Measurements from ENCODE around the gene ASIP. TPM values are rescaled to one million over a fixed set of nuclear protein-coding genes. Genes with fewer than 3 reads are reported as not detected.
A peak's percentile ranks its signal among the peaks of the same experiment; 100 is the strongest.
"Not testable (repeated sequence)": the region's sequence is repeated elsewhere in the genome, so short reads cannot be mapped to it uniquely, and the experiment has no call there.

Gene ASIP
- total RNA-seq, 1 donor from 2014 or later, result 1.1 TPM

DNA sequence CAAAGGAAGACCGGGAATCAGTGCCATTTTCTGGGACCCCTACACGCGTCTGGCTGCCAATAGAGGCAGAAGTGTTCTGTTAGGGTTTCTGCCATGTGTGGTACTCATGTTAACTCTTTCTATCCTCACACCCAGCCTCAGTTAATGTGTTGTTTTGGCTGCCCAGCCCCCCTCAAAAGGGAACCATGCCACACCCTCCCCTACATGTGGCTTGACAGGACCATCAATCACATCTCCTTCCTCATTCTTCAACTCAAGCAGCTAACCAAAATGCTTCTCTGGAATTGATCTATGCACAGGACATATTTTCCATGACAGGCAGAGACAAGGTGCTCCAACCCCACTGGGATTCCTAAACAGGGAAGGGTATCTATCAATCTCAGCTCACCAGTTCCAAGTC is 40.0 kb downstream of the ASIP start:
- Mint-ChIP-seq H3K27ac (peak overlapping the region; percentile 89), H3K4me1 (ENCODE audit: unreplicated experiment) (no peaks in the 10 kb centered on the region), H3K27me3 (no peaks in the 10 kb centered on the region), H3K36me3 (peaks cover 61% of the 10 kb centered on the region), H3K4me3 (peak overlapping the region; percentile 16), H3K9me3 (peaks cover 5% of the 10 kb centered on the region)
- no peak for TF ChIP-seq CTCF (conservative IDR thresholded peaks at IDR 0.05)
- DNase-seq (ENCODE audit: extremely low spot score, unreplicated experiment), result no peak

DNA sequence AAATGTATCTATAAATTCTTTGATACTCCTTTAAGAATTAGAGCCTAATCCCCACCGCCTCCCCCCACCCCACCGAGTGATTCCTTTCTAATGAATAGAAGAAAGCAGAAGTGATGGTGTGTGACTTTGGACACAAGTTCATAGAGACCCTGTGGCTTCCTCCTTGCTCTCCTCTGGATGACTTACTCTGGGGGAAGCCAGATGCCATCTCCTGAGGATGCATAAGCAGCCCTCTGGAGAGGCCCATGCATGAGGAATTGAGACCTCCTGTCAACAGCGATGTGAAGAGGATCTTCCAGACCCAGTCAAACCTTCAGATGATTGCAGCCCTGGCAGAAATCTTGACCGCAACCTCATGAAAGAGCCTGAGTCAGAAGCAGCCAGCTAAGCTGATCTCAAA is 40.8 kb downstream of the ASIP start:
- peaks cover 63% of the 10 kb centered on the region for H3K36me3 Mint-ChIP-seq
- H3K4me1 Mint-ChIP-seq (ENCODE audit: unreplicated experiment), result no peaks in the 10 kb centered on the region
- H3K27me3 Mint-ChIP-seq, result no peaks in the 10 kb centered on the region
- DNase-seq (ENCODE audit: extremely low spot score, unreplicated experiment), result no peak
- H3K4me3 Mint-ChIP-seq, result no peak overlapping the region
- H3K9me3 Mint-ChIP-seq, result peaks cover 5% of the 10 kb centered on the region
- no peak for TF ChIP-seq CTCF (conservative IDR thresholded peaks at IDR 0.05)
- H3K27ac Mint-ChIP-seq, result peak overlapping the region; percentile 89

DNA sequence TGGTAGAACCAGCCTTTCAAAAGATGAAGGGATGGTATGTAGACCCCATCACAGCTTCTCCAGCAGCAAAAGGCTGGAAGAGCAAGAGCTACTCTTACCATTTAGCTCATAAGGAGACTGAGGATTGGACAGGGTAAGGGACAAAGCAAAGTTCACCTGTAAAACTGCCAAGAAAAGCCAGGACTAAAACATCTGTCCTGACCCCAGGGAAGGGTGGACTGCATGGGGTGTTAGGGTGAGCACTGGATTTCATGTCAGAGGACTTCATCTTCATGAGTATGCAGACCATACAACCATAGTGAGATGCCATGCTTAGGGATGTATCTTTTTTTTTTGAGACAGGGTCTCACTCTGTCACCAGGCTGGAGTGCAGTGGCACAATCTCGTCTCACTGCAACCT is 42.6 kb downstream of the ASIP start:
- DNase-seq (ENCODE audit: extremely low spot score, unreplicated experiment), result no peak
- TF ChIP-seq CTCF (conservative IDR thresholded peaks at IDR 0.05), result no peak
- H3K9me3 Mint-ChIP-seq, result peaks cover 5% of the 10 kb centered on the region
- peaks cover 61% of the 10 kb centered on the region for H3K36me3 Mint-ChIP-seq
- no peak overlapping the region for H3K27ac Mint-ChIP-seq
- H3K27me3 Mint-ChIP-seq, result no peaks in the 10 kb centered on the region
- H3K4me3 Mint-ChIP-seq, result no peak overlapping the region
- H3K4me1 Mint-ChIP-seq (ENCODE audit: unreplicated experiment), result no peaks in the 10 kb centered on the region

- H3K4me3 Mint-ChIP-seq, result no peak overlapping the region
Observed at GRCh38 chr20:34285450-34285849, 44.2 kb downstream of the ASIP start.

GRCh38 chr20:34287500-34287899 is 46.3 kb downstream of the ASIP start:
- H3K4me3 Mint-ChIP-seq; H3K4me1 Mint-ChIP-seq (ENCODE audit: unreplicated experiment); DNase-seq (ENCODE audit: extremely low spot score, unreplicated experiment); H3K9me3 Mint-ChIP-seq; H3K27ac Mint-ChIP-seq; H3K27me3 Mint-ChIP-seq: not testable (repeated sequence)
- peak; percentile 32 for TF ChIP-seq CTCF (conservative IDR thresholded peaks at IDR 0.05)
- peaks cover 54% of the 10 kb centered on the region for H3K36me3 Mint-ChIP-seq

More at GRCh38 chr20:34285450-34285849, 44.2 kb downstream of the ASIP start:
- Mint-ChIP-seq H3K9me3 (peaks cover 5% of the 10 kb centered on the region), H3K27ac (no peak overlapping the region), H3K36me3 (peaks cover 57% of the 10 kb centered on the region), H3K27me3 (no peaks in the 10 kb centered on the region), H3K4me1 (ENCODE audit: unreplicated experiment) (no peaks in the 10 kb centered on the region)
- DNase-seq (ENCODE audit: extremely low spot score, unreplicated experiment), result no peak
- no peak for TF ChIP-seq CTCF (conservative IDR thresholded peaks at IDR 0.05)

DNA sequence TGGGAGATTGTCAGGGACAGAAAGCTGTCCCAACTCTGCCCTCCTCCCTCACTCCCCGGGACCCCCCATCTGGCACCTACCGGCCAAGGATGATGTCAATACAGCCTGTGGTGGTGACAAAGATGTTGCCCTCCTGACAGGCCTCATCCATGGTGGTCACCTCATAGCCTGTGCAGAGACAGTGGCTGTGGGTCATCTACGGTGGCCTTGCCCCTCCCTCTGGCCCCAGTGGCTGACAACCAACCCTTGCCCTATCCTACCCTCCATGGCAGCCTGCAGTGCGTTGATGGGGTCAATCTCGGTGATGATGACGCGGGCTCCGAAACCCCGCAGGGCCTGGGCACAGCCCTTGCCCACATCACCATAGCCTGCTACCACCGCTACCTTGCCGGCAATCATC is 49.2 kb downstream of the ASIP start:
- H3K27ac Mint-ChIP-seq, result no peak overlapping the region
- peaks cover 52% of the 10 kb centered on the region for H3K36me3 Mint-ChIP-seq
- no peak for DNase-seq (ENCODE audit: extremely low spot score, unreplicated experiment)
- H3K27me3 Mint-ChIP-seq, result no peaks in the 10 kb centered on the region
- TF ChIP-seq CTCF (conservative IDR thresholded peaks at IDR 0.05), result no peak
- H3K4me1 Mint-ChIP-seq (ENCODE audit: unreplicated experiment), result no peaks in the 10 kb centered on the region
- H3K4me3 Mint-ChIP-seq, result no peak overlapping the region
- no peaks in the 10 kb centered on the region for H3K9me3 Mint-ChIP-seq

Data from type B pancreatic cell (in vitro differentiated cells).